Purkinje cell (primary cell): ENCODE data around the gene C18orf54. TPM values are rescaled to one million over a fixed set of nuclear protein-coding genes. Genes with fewer than 3 reads are reported as not detected.

Source experiments
- polyA plus RNA-seq: library from polyadenylated mRNA; unstranded; fragments of >200 nt; fragmentation: Nextera tagmentation; gene quantifications from 2 replicates; pipeline ENCODE4 v1.2.1, GENCODE V29; 2014

The C18orf54 gene
- 1.4 and 2.3 TPM in 2 replicates for polyA plus RNA-seq

GRCh38 chr18:54357660-54358494 is at the start of gene C18orf54, which contains the start of gene STARD6:
TSS of gene C18orf54 (plus strand) at chr18:54357906. CDS start at chr18:54360573, 2,667 bp downstream.
TSS of gene STARD6 (minus strand) at chr18:54357858. CDS start at chr18:54354573, 3,285 bp downstream.

Other genes with a start within 250 kb of the C18orf54 start
- gene MBD2, start 133.2 kb upstream of the C18orf54 start, polyA plus RNA-seq, result 13.4 and 22.4 TPM in 2 replicates
- gene POLI, start 88.4 kb upstream of the C18orf54 start, polyA plus RNA-seq, result 8.7 and 12.5 TPM in 2 replicates
- not detected in 2 replicates for gene STARD6, start within 50 bp of the C18orf54 start, polyA plus RNA-seq
- not detected in 2 replicates for gene DYNAP, start 233.3 kb downstream of the C18orf54 start, polyA plus RNA-seq